Measurements from ENCODE around the gene CENPT. TPM values are rescaled to one million over a fixed set of nuclear protein-coding genes. Genes with fewer than 3 reads are reported as not detected.

The CENPT gene
- total RNA-seq, 4 donors from 2014 or later, result 140 to 311 (median 201) TPM

- Histone ChIP-seq H3K4me1 (no peaks in the 10 kb centered on the region), H3K27me3 (no peaks in the 10 kb centered on the region), H3K4me3 (no peak overlapping the region), H3K27ac (no peak overlapping the region), H3K9me3 (no peaks in the 10 kb centered on the region), H3K36me3 (peaks cover 37% of the 10 kb centered on the region)
- WGBS, result 87% methylated on average over 8 of the region's 8 CpGs
- no peak for DNase-seq (ENCODE audit: low spot score in 2 of 2)
- TF ChIP-seq POLR2A (IDR thresholded peaks at IDR 0.05), result no peak
- no peak for TF ChIP-seq EP300 (IDR thresholded peaks at IDR 0.05)
- TF ChIP-seq CTCF (IDR thresholded peaks at IDR 0.05), result no peak
- no peak for TF ChIP-seq POLR2AphosphoS5 (IDR thresholded peaks at IDR 0.05)
Measured at GRCh38 chr16:67825119-67825518, 22.4 kb downstream of the CENPT start.

GRCh38 chr16:67822511-67822910, 25.0 kb downstream of the CENPT start:
- DNase-seq (ENCODE audit: low spot score in 2 of 2), result no peak
- H3K27ac ChIP-seq, result no peak overlapping the region
- 90% methylated on average over 2 of the region's 2 CpGs for WGBS
- H3K27me3 ChIP-seq, result no peaks in the 10 kb centered on the region
- TF ChIP-seq EP300 (IDR thresholded peaks at IDR 0.05), result no peak
- no peak for TF ChIP-seq CTCF (IDR thresholded peaks at IDR 0.05)
- TF ChIP-seq POLR2A (IDR thresholded peaks at IDR 0.05), result no peak
- H3K9me3 ChIP-seq, result no peaks in the 10 kb centered on the region
- peaks cover 11% of the 10 kb centered on the region for H3K36me3 ChIP-seq
- no peak overlapping the region for H3K4me3 ChIP-seq
- no peaks in the 10 kb centered on the region for H3K4me1 ChIP-seq

- Histone ChIP-seq H3K9me3 (no peaks in the 10 kb centered on the region), H3K4me3 (no peak overlapping the region), H3K27ac (no peak overlapping the region), H3K27me3 (no peaks in the 10 kb centered on the region), H3K4me1 (peaks cover 8% of the 10 kb centered on the region), H3K36me3 (peaks cover under 1% of the 10 kb centered on the region)
- DNase-seq (ENCODE audit: low spot score in 2 of 2), result no peak
- TF ChIP-seq CTCF (IDR thresholded peaks at IDR 0.05) (no peak), POLR2A (IDR thresholded peaks at IDR 0.05) (no peak), POLR2AphosphoS5 (IDR thresholded peaks at IDR 0.05) (no peak), EP300 (IDR thresholded peaks at IDR 0.05) (no peak)
- WGBS, result 95% methylated on average over 9 of the region's 11 CpGs
Measured at GRCh38 chr16:67820608-67821259, 26.8 kb downstream of the CENPT start.

GRCh38 chr16:67814567-67814966, 32.9 kb downstream of the CENPT start:
- 98% methylated on average over 6 of the region's 8 CpGs for WGBS
- no peaks in the 10 kb centered on the region for H3K27me3 ChIP-seq
- H3K4me1 ChIP-seq, result peaks cover 8% of the 10 kb centered on the region
- TF ChIP-seq CTCF (IDR thresholded peaks at IDR 0.05) (no peak), POLR2AphosphoS5 (IDR thresholded peaks at IDR 0.05) (no peak), POLR2A (IDR thresholded peaks at IDR 0.05) (no peak), EP300 (IDR thresholded peaks at IDR 0.05) (no peak)
- H3K36me3 ChIP-seq, result no peaks in the 10 kb centered on the region
- no peak overlapping the region for H3K4me3 ChIP-seq
- no peak for DNase-seq (ENCODE audit: low spot score in 2 of 2)
- H3K9me3 ChIP-seq, result no peaks in the 10 kb centered on the region
- no peak overlapping the region for H3K27ac ChIP-seq

- 95% methylated on average over 1 of the region's 1 CpG for WGBS
- no peak for TF ChIP-seq POLR2A (IDR thresholded peaks at IDR 0.05)
- no peak for TF ChIP-seq POLR2AphosphoS5 (IDR thresholded peaks at IDR 0.05)
- no peak for TF ChIP-seq CTCF (IDR thresholded peaks at IDR 0.05)
- no peak for TF ChIP-seq EP300 (IDR thresholded peaks at IDR 0.05)
- H3K27me3 ChIP-seq, result no peaks in the 10 kb centered on the region
Measured at GRCh38 chr16:67811899-67812298, 35.6 kb downstream of the CENPT start.

More at GRCh38 chr16:67811899-67812298, 35.6 kb downstream of the CENPT start:
- no peak for DNase-seq (ENCODE audit: low spot score in 2 of 2)
- H3K4me3 ChIP-seq, result no peak overlapping the region
- peaks cover 14% of the 10 kb centered on the region for H3K4me1 ChIP-seq
- no peaks in the 10 kb centered on the region for H3K9me3 ChIP-seq
- no peak overlapping the region for H3K27ac ChIP-seq
- H3K36me3 ChIP-seq, result no peaks in the 10 kb centered on the region
